SU-DHL-6 (cell line): Measurements from ENCODE around the gene CACNG7.

Experiments used
- CTCF ChIP-seq: fragments of 200-600 bp; sonication (generic); IDR thresholded peaks from one replicate; pipeline ENCODE4 v1.5.1; 2017; ENCODE audit warnings: antibody characterized with exemption, mild to moderate bottlenecking, low read length, moderate library complexity; ENCODE audit not compliant: insufficient read depth, poor library complexity, severe bottlenecking
- EZH2phosphoT487 ChIP-seq: fragments of 200-600 bp; sonication (generic), shearing (Covaris generic); conservative IDR thresholded peaks from 2 replicates; pipeline ENCODE4 v1.6.1; 2018; ENCODE audit warnings: mild to moderate bottlenecking, antibody characterized with exemption, low read length, moderate library complexity, mixed read lengths

- no peak for TF ChIP-seq CTCF
- TF ChIP-seq EZH2phosphoT487, result no peak
Observed at GRCh38 chr19:53942001-53942786, 33.1 kb downstream of the CACNG7 start.
